Breast epithelium (tissue), 3 donors: ENCODE data around the gene NRBP1.

Experiments
- POLR2A ChIP-seq: fragments of 450-650 bp; IDR thresholded peaks from one replicate; pipeline ENCODE4 v1.6.1; 2016; ENCODE audit warnings: antibody characterized with exemption, mild to moderate bottlenecking, moderate library complexity
- POLR2AphosphoS5 ChIP-seq, 3 donors: sonication (generic); formaldehyde crosslinking; IDR thresholded peaks; one replicate each; pipeline ENCODE4 v1.6.1; 2017; ENCODE audit warnings: antibody characterized with exemption in 3 of 3
- TF ChIP-seq, protein P1 (sequence below), 3 donors: fragments of 450-650 bp; IDR thresholded peaks; one replicate each; pipeline ENCODE4 v1.5.1; 2016 to 2017; ENCODE audit warnings: antibody characterized with exemption in 3 of 3, mild to moderate bottlenecking in 3 of 3, moderate library complexity in 3 of 3

DNA sequence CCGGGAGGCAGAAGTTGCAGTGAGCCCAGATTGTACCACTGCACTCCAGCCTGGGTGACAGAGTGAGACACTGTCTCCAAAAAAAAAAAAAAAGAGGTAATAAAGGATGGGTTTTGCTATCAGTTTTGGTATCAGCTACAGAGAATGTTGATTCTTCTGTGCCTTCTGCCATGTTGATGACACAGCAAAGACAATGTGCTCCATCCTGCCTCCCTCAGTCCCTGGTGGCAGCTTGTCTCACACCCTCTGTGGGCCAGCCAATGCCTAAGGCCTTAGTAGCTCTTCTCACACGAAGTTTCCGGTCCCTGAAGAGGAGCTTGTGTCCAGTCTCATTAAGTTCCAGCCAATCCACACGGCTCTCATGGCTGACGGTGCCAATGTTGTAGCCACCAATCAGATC, 43.5 kb downstream of the NRBP1 start:
- TF ChIP-seq, protein P1, sequence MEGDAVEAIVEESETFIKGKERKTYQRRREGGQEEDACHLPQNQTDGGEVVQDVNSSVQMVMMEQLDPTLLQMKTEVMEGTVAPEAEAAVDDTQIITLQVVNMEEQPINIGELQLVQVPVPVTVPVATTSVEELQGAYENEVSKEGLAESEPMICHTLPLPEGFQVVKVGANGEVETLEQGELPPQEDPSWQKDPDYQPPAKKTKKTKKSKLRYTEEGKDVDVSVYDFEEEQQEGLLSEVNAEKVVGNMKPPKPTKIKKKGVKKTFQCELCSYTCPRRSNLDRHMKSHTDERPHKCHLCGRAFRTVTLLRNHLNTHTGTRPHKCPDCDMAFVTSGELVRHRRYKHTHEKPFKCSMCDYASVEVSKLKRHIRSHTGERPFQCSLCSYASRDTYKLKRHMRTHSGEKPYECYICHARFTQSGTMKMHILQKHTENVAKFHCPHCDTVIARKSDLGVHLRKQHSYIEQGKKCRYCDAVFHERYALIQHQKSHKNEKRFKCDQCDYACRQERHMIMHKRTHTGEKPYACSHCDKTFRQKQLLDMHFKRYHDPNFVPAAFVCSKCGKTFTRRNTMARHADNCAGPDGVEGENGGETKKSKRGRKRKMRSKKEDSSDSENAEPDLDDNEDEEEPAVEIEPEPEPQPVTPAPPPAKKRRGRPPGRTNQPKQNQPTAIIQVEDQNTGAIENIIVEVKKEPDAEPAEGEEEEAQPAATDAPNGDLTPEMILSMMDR (IDR thresholded peaks at IDR 0.05), result no peak
- no peak for TF ChIP-seq POLR2A
- no peak for TF ChIP-seq POLR2AphosphoS5 (IDR thresholded peaks at IDR 0.05)
